ENCODE data around the gene RGS6. TPM values are rescaled to one million over a fixed set of nuclear protein-coding genes. Genes with fewer than 3 reads are reported as not detected.
"Not testable (repeated sequence)": the region's sequence is repeated elsewhere in the genome, so short reads cannot be mapped to it uniquely, and the experiment has no call there.

RGS6 gene
- total RNA-seq, 1 donor from 2014 or later: 0.24 TPM

DNA sequence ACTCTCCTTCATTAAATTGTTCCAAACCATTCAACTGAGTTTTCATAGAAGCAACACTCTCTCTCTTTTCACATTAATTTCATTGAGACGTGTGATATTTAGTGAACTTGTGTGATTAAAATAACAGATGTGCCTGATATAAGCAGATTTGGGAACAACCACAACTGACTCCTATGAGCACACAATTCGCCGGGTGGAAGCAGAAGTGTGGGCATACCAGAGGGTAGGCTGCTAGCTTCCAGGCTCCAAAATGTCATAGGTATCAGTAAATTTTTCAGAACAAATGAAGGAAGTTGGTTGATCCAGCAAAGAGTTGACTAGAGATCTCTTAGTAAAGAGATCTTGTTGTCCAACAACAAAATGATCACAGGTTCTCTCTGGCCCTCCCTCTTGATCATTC, 532.0 kb downstream of the RGS6 start:
- Mint-ChIP-seq H3K36me3 (ENCODE audit: unreplicated experiment) (no peaks in the 10 kb centered on the region), H3K9me3 (ENCODE audit: unreplicated experiment) (peaks cover 15% of the 10 kb centered on the region), H3K27me3 (ENCODE audit: unreplicated experiment) (peaks cover 12% of the 10 kb centered on the region), H3K4me3 (ENCODE audit: unreplicated experiment) (no peak overlapping the region), H3K27ac (ENCODE audit: unreplicated experiment) (no peak overlapping the region), H3K4me1 (ENCODE audit: unreplicated experiment) (no peaks in the 10 kb centered on the region)
- DNase-seq (ENCODE audit: extremely low spot score, unreplicated experiment): no peak
- TF ChIP-seq, protein P1, sequence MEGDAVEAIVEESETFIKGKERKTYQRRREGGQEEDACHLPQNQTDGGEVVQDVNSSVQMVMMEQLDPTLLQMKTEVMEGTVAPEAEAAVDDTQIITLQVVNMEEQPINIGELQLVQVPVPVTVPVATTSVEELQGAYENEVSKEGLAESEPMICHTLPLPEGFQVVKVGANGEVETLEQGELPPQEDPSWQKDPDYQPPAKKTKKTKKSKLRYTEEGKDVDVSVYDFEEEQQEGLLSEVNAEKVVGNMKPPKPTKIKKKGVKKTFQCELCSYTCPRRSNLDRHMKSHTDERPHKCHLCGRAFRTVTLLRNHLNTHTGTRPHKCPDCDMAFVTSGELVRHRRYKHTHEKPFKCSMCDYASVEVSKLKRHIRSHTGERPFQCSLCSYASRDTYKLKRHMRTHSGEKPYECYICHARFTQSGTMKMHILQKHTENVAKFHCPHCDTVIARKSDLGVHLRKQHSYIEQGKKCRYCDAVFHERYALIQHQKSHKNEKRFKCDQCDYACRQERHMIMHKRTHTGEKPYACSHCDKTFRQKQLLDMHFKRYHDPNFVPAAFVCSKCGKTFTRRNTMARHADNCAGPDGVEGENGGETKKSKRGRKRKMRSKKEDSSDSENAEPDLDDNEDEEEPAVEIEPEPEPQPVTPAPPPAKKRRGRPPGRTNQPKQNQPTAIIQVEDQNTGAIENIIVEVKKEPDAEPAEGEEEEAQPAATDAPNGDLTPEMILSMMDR (IDR thresholded peaks at IDR 0.05): no peak

DNA sequence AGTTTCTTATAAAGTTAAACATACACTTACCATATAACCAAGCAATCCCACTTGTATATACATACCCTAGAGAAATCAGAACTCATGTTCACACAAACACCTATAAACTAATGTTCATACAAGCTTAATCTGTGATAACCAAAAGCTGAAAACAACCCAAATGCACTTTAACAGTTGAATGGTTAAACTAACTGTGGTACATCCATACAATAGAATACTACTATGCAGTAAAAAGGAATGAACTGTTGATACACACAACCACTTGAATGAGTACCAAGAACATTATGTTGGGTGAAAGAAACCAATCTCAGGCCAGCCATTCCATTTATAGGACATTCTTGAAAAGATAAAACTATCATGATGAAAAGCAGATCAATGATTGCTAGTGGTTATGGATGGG, 534.1 kb downstream of the RGS6 start:
- TF ChIP-seq, protein P1 (IDR thresholded peaks at IDR 0.05): no peak
- H3K27me3 Mint-ChIP-seq (ENCODE audit: unreplicated experiment): peaks cover 22% of the 10 kb centered on the region
- H3K9me3 Mint-ChIP-seq (ENCODE audit: unreplicated experiment): peaks cover 15% of the 10 kb centered on the region
- no peak for DNase-seq (ENCODE audit: extremely low spot score, unreplicated experiment)
- no peak overlapping the region for H3K27ac Mint-ChIP-seq (ENCODE audit: unreplicated experiment)
- H3K36me3 Mint-ChIP-seq (ENCODE audit: unreplicated experiment): no peaks in the 10 kb centered on the region
- H3K4me1 Mint-ChIP-seq (ENCODE audit: unreplicated experiment): no peaks in the 10 kb centered on the region
- no peak overlapping the region for H3K4me3 Mint-ChIP-seq (ENCODE audit: unreplicated experiment)

DNA sequence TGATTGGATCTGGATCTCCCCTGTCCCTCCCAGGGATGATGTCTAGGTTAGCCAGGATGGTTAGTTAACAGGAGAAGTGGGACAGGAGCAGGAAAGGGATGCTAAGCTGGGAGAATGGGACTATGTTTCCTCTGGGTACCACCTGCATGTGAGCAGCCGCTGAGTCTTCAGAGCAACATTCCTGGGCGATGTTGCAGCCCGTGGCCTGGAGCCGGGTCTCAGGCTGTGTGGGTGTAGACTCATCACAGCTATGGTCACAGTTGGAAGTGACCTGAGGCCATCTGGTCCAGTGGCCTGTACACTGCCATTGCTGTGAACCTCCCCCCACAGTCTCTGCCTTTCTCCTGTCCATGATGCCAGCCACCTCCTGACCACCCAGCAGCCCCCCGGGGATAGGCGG, 539.1 kb downstream of the RGS6 start:
- TF ChIP-seq, protein P1 (IDR thresholded peaks at IDR 0.05): no peak
- DNase-seq (ENCODE audit: extremely low spot score, unreplicated experiment): no peak

DNA sequence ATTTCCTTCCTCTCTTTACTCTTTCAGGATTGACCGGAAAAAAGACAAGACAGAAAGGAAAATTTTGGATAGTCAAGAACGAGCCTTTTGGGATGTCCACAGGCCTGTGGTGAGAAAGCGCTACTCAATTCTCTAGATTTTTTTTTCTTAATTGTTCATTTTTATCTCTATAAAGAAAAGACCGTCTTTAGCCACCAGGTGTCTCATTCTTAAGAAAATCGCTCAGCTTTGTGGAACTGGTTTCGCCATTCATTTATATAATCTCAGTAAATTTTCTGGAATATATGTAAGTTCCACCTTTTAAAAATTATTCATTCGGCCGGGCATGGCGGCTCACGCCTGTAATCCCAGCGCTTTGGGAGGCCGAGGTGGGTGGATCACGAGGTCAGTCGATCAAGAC, 540.6 kb downstream of the RGS6 start:
- no peak overlapping the region for H3K4me3 Mint-ChIP-seq (ENCODE audit: unreplicated experiment)
- H3K4me1 Mint-ChIP-seq (ENCODE audit: unreplicated experiment): peaks cover 18% of the 10 kb centered on the region
- TF ChIP-seq, protein P1 (IDR thresholded peaks at IDR 0.05): peak; percentile 20
- H3K27me3 Mint-ChIP-seq (ENCODE audit: unreplicated experiment): peaks cover 37% of the 10 kb centered on the region
- H3K27ac Mint-ChIP-seq (ENCODE audit: unreplicated experiment): no peak overlapping the region
- H3K9me3 Mint-ChIP-seq (ENCODE audit: unreplicated experiment): no peaks in the 10 kb centered on the region
- no peak for DNase-seq (ENCODE audit: extremely low spot score, unreplicated experiment)
- H3K36me3 Mint-ChIP-seq (ENCODE audit: unreplicated experiment): no peaks in the 10 kb centered on the region

More for the DNA sequence above, 539.1 kb downstream of the RGS6 start:
- Mint-ChIP-seq H3K36me3 (ENCODE audit: unreplicated experiment) (no peaks in the 10 kb centered on the region), H3K9me3 (ENCODE audit: unreplicated experiment) (peaks cover 7% of the 10 kb centered on the region), H3K4me3 (ENCODE audit: unreplicated experiment) (no peak overlapping the region), H3K4me1 (ENCODE audit: unreplicated experiment) (peaks cover 5% of the 10 kb centered on the region), H3K27me3 (ENCODE audit: unreplicated experiment) (peaks cover 34% of the 10 kb centered on the region), H3K27ac (ENCODE audit: unreplicated experiment) (no peak overlapping the region)

DNA sequence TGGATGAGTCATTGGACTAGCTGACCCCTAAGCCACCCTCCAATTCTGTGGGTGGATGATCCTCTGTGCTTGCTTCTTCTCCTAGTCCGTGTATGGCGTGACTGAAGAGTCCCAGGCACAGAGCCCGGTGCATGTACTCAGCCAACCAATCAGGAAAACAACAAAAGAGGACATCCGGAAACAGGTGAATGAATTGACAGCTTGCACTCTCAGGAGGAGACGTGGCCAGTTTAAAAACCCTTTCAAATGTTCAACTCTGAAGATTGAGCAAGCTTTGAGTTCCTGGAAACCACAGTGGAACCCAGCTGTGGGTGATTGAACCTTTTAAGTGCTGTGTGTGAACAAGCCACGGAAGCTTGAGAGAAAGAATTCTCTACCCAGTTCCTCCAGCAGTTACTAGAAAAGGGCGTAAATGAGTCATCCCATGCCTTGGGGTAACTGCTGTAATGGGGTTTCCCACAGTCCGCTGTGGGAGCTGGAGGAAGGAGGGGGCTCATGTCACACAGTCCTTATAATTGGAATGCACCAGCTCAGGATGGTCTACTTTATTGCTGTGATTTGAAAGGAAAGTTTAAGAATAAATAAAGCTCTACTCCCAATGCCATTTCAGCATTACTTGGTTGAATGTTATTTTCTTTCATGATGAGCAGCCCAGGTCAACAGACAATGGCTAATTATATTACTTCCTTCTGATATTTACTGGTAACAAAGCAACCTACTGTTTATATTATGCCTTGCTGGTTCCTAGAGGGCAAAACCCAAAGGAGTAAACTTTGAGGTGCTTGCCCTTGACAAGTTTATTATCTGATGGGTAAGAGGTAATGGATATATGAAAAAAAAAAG, 544.6 kb downstream of the RGS6 start:
- Mint-ChIP-seq H3K9me3 (ENCODE audit: unreplicated experiment) (no peaks in the 10 kb centered on the region), H3K36me3 (ENCODE audit: unreplicated experiment) (no peaks in the 10 kb centered on the region), H3K27me3 (ENCODE audit: unreplicated experiment) (peaks cover 47% of the 10 kb centered on the region), H3K4me3 (ENCODE audit: unreplicated experiment) (no peak overlapping the region), H3K27ac (ENCODE audit: unreplicated experiment) (peak overlapping the region; percentile 52), H3K4me1 (ENCODE audit: unreplicated experiment) (peaks cover 24% of the 10 kb centered on the region)
- no peak for DNase-seq (ENCODE audit: extremely low spot score, unreplicated experiment)
- TF ChIP-seq, protein P1 (IDR thresholded peaks at IDR 0.05): no peak

DNA sequence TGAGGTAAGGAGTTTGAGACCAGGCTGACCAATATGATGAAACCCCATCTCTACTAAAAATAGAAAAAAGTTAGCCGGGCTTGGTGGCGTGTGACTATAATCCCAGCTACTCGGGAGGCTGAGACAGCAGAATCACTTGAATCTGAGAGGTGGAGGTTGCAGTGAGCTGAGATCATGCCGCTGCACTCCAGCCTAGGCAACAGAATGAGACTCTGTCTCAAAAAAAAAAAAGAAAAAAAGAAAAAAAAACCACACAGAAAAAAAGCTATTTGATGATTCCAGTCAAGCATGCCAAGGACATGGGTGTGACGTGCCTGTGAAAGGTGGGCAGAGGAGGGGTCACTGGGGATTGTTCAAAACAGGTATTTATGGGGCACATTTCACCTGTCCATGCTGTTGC, 545.3 kb downstream of the RGS6 start:
- H3K9me3 Mint-ChIP-seq (ENCODE audit: unreplicated experiment); H3K4me3 Mint-ChIP-seq (ENCODE audit: unreplicated experiment); H3K27ac Mint-ChIP-seq (ENCODE audit: unreplicated experiment); H3K36me3 Mint-ChIP-seq (ENCODE audit: unreplicated experiment); DNase-seq (ENCODE audit: extremely low spot score, unreplicated experiment): not testable (repeated sequence)
- H3K4me1 Mint-ChIP-seq (ENCODE audit: unreplicated experiment): peaks cover 24% of the 10 kb centered on the region
- H3K27me3 Mint-ChIP-seq (ENCODE audit: unreplicated experiment): peaks cover 51% of the 10 kb centered on the region

Measured in osteocyte (in vitro differentiated cells).